H1 (cell line): ENCODE results near the gene TBC1D9B. TPM values are rescaled to one million over a fixed set of nuclear protein-coding genes. Genes with fewer than 3 reads are reported as not detected.

ENCODE experiments used
- CTCF ChIA-PET: fragments of 300-600 bp; sonication (Branson Sonifier 250); formaldehyde crosslinking; loops from one replicate; lab custom pipeline; 2021; ENCODE audit not compliant: partially characterized antibody; lab: Charles Lee
- POLR2A ChIA-PET: fragments of 300-600 bp; sonication (Branson Sonifier 250); formaldehyde crosslinking; loops from one replicate; lab custom pipeline; 2021; ENCODE audit warnings: inconsistent platforms; ENCODE audit not compliant: partially characterized antibody; lab: Charles Lee
- DNase-seq, 2 experiments: peaks; one replicate each; pipeline versions ENCODE4 v3.0.0 to v3.0.0-alpha.2; 2010 to 2022; ENCODE audit warnings: low spot score in 2 of 2, low read depth in 1 of 2, mixed read lengths in 1 of 2
- FAIRE-seq: peaks from 2 replicates; lab custom pipeline; 2011; peaks lifted over from hg19 to GRCh38; lab: Jason Lieb, UNC
- H2AFZ ChIP-seq: 2 replicates; pipeline ENCODE4 v1.8.1; 2012; ENCODE audit warnings: low read length, inconsistent platforms
- H2AK5ac ChIP-seq: 2 replicates; pipeline ENCODE4 v1.6.1; 2013; ENCODE audit warnings: low read depth, low read length
- H2BK120ac ChIP-seq: replicated peaks from 2 replicates; pipeline ENCODE3; 2013; ENCODE audit warnings: low read depth, low read length, inconsistent platforms
- H2BK12ac ChIP-seq: 2 replicates; pipeline ENCODE4 v1.6.1; 2013; ENCODE audit warnings: low read depth, low read length
- H2BK15ac ChIP-seq: 2 replicates; pipeline ENCODE4 v1.6.1; 2013; ENCODE audit warnings: low read length
- H2BK20ac ChIP-seq: 2 replicates; pipeline ENCODE4 v1.6.1; 2013; ENCODE audit warnings: low read length
- H2BK5ac ChIP-seq: 2 replicates; pipeline ENCODE4 v1.6.1; 2013; ENCODE audit warnings: low read depth, low read length
- H3K14ac ChIP-seq: 2 replicates; pipeline ENCODE4 v1.6.1; 2013; ENCODE audit warnings: inconsistent platforms; ENCODE audit not compliant: insufficient read length
- H3K18ac ChIP-seq: 2 replicates; pipeline ENCODE4 v1.6.1; 2013; ENCODE audit warnings: low read length; ENCODE audit errors: extremely low read depth
- H3K23ac ChIP-seq: 2 replicates; pipeline ENCODE4 v1.6.1; 2013; ENCODE audit warnings: inconsistent platforms; ENCODE audit not compliant: insufficient read length
- H3K23me2 ChIP-seq: 2 replicates; pipeline ENCODE4 v1.6.1; 2013; ENCODE audit warnings: low read depth, low read length
- H3K27ac ChIP-seq: 2 replicates; pipeline ENCODE4 v1.6.1; 2011; ENCODE audit warnings: low read depth, low read length, inconsistent platforms
- H3K27me3 ChIP-seq, 4 experiments: replicated peaks in 1 of 4; 1 replicate in 1 of 4; 2 replicates in 3 of 4; pipeline versions ENCODE4 v1.6.1 to v1.8.1; 2011 to 2013; ENCODE audit warnings: low read length in 3 of 4, mild to moderate bottlenecking in 3 of 4, inconsistent platforms in 2 of 4, mixed read lengths in 2 of 4, moderate library complexity in 1 of 4; ENCODE audit not compliant: control insufficient read depth in 3 of 4, insufficient read depth in 3 of 4; ENCODE audit errors: extremely low read depth in 1 of 4
- H3K36me3 ChIP-seq, 4 experiments: 2 replicates each; pipeline versions ENCODE4 v1.6.1 to v1.8.1; 2011 to 2013; ENCODE audit warnings: mild to moderate bottlenecking in 4 of 4, low read length in 3 of 4, moderate library complexity in 2 of 4, control low read depth in 1 of 4, inconsistent platforms in 1 of 4; ENCODE audit not compliant: insufficient read depth in 4 of 4, control insufficient read depth in 2 of 4
- H3K4ac ChIP-seq: replicated peaks from 2 replicates; pipeline ENCODE3; 2013; ENCODE audit warnings: low read length, low read depth, mixed read lengths, inconsistent platforms; ENCODE audit not compliant: insufficient read length
- H3K4me1 ChIP-seq, 4 experiments: replicated peaks in 1 of 4; 1 replicate in 1 of 4; 2 replicates in 3 of 4; pipeline versions ENCODE4 v1.6.1 to v1.8.1; 2011 to 2013; ENCODE audit warnings: low read length in 3 of 4, inconsistent platforms in 2 of 4, mixed read lengths in 1 of 4; ENCODE audit not compliant: insufficient read depth in 4 of 4, control insufficient read depth in 3 of 4
- H3K4me2 ChIP-seq, 2 experiments: 2 replicates each; pipeline versions ENCODE4 v1.6.1 to v1.8.1; 2011 to 2013; ENCODE audit warnings: low read depth in 2 of 2, low read length in 2 of 2, control low read depth in 1 of 2, inconsistent platforms in 1 of 2, mild to moderate bottlenecking in 1 of 2; ENCODE audit not compliant: insufficient read depth in 1 of 2
- H3K4me3 ChIP-seq, 4 experiments: fragments of 200-600, 300-600 bp in 1 of 4; sonication (generic), shearing (Covaris generic), sonication (Bioruptor Twin) in 1 of 4; 2 replicates each; pipeline versions ENCODE4 v1.5.1 to v1.8.1; 2011 to 2016; ENCODE audit warnings: low read length in 4 of 4, low read depth in 3 of 4, control low read depth in 2 of 4, inconsistent platforms in 2 of 4, mild to moderate bottlenecking in 2 of 4, mixed read lengths in 1 of 4, moderate library complexity in 1 of 4; ENCODE audit not compliant: insufficient read depth in 2 of 4; ENCODE audit errors: extremely low read depth in 1 of 4
- H3K56ac ChIP-seq: replicated peaks from 2 replicates; pipeline ENCODE3; 2013; ENCODE audit warnings: low read depth, mild to moderate bottlenecking, mixed read lengths, low read length, inconsistent platforms; ENCODE audit not compliant: insufficient read length
- H3K79me1 ChIP-seq: 2 replicates; pipeline ENCODE4 v1.6.1; 2013; ENCODE audit warnings: low read depth, low read length, control low read depth
- H3K79me2 ChIP-seq, 2 experiments: 2 replicates each; pipeline versions ENCODE4 v1.6.1 to v1.8.1; 2012 to 2013; ENCODE audit warnings: low read length in 2 of 2, mild to moderate bottlenecking in 2 of 2, inconsistent platforms in 1 of 2; ENCODE audit not compliant: insufficient read depth in 2 of 2, control insufficient read depth in 1 of 2
- H3K9ac ChIP-seq, 4 experiments: replicated peaks in 1 of 4; 1 replicate in 1 of 4; 2 replicates in 3 of 4; pipeline versions ENCODE4 v1.6.1 to v1.8.1; 2011 to 2013; ENCODE audit warnings: low read depth in 3 of 4, low read length in 3 of 4, control low read depth in 2 of 4, mild to moderate bottlenecking in 2 of 4, moderate library complexity in 2 of 4, inconsistent platforms in 1 of 4; ENCODE audit errors: extremely low read depth in 1 of 4
- H3K9me3 ChIP-seq, 2 experiments: 2 replicates each; pipeline versions ENCODE4 v1.6.1 to v1.8.1; 2012 to 2013; ENCODE audit warnings: mild to moderate bottlenecking in 2 of 2, moderate library complexity in 2 of 2, control low read depth in 1 of 2, inconsistent platforms in 1 of 2, low read depth in 1 of 2, low read length in 1 of 2, mixed read lengths in 1 of 2; ENCODE audit not compliant: insufficient read depth in 2 of 2
- H4K20me1 ChIP-seq, 2 experiments: replicated peaks in 1 of 2; 2 replicates each; pipeline versions ENCODE3 to v1.8.1; 2011 to 2013; ENCODE audit warnings: inconsistent platforms in 2 of 2, low read length in 2 of 2, mild to moderate bottlenecking in 1 of 2; ENCODE audit not compliant: insufficient read depth in 2 of 2, control insufficient read depth in 1 of 2
- H4K5ac ChIP-seq: 2 replicates; pipeline ENCODE4 v1.6.1; 2013; ENCODE audit warnings: low read length, low read depth, mixed read lengths, inconsistent platforms; ENCODE audit not compliant: insufficient read length
- H4K8ac ChIP-seq: 2 replicates; pipeline ENCODE4 v1.8.0; 2013; ENCODE audit warnings: mild to moderate bottlenecking, moderate library complexity, low read length, inconsistent platforms; ENCODE audit not compliant: insufficient read depth; ENCODE audit errors: extremely low read depth
- H4K91ac ChIP-seq: replicated peaks from 2 replicates; pipeline ENCODE3; 2013; ENCODE audit warnings: low read length, mixed read lengths, inconsistent platforms; ENCODE audit not compliant: insufficient read length
- EP300 ChIP-seq, 2 experiments: IDR thresholded peaks; 1 replicate in 1 of 2; 2 replicates in 1 of 2; pipeline ENCODE4 v1.6.1; 2011 to 2012; ENCODE audit warnings: low read depth in 2 of 2, low read length in 2 of 2, mild to moderate bottlenecking in 2 of 2, borderline replicate concordance in 1 of 2, inconsistent platforms in 1 of 2, moderate library complexity in 1 of 2
- KDM1A ChIP-seq: fragments of 200-600, 300-600 bp; sonication (generic); IDR thresholded peaks from 2 replicates; pipeline ENCODE4 v1.7.1; 2016; ENCODE audit warnings: mild to moderate bottlenecking, low read length, borderline replicate concordance
- KDM4A ChIP-seq: IDR thresholded peaks from one replicate; pipeline ENCODE4 v1.7.1; 2012; ENCODE audit warnings: low read depth, mild to moderate bottlenecking, moderate library complexity, low read length, inconsistent platforms; ENCODE audit not compliant: severe bottlenecking
- NANOG ChIP-seq: IDR thresholded peaks from 2 replicates; pipeline ENCODE4 v1.6.1; 2011; ENCODE audit warnings: low read length, low read depth, mild to moderate bottlenecking, inconsistent platforms; ENCODE audit not compliant: insufficient read depth, poor library complexity, severe bottlenecking
- NRF1 ChIP-seq: IDR thresholded peaks from 2 replicates; pipeline ENCODE4 v1.6.1; 2011; ENCODE audit warnings: mild to moderate bottlenecking, low read depth, low read length, improper control_type of control experiment
- POLR2AphosphoS5 ChIP-seq: IDR thresholded peaks from 2 replicates; pipeline ENCODE4 v1.6.1; 2011; ENCODE audit warnings: low read depth, low read length
- RFX5 ChIP-seq: IDR thresholded peaks from 2 replicates; pipeline ENCODE4 v1.6.1; 2011; ENCODE audit warnings: low read depth, low read length, improper control_type of control experiment, borderline replicate concordance
- RNF2 ChIP-seq: fragments of 200-900, 300-1000 bp; sonication (generic); IDR thresholded peaks from 2 replicates; pipeline ENCODE4 v1.7.1; 2016; ENCODE audit warnings: borderline replicate concordance, low read depth, mild to moderate bottlenecking, antibody characterized with exemption, low read length; ENCODE audit not compliant: poor library complexity, severe bottlenecking; ENCODE audit errors: missing control alignments
- SIN3A ChIP-seq, 2 experiments: IDR thresholded peaks in 1 of 2; conservative IDR thresholded peaks in 1 of 2; 2 replicates each; pipeline ENCODE4 v1.6.1; 2011 to 2012; ENCODE audit warnings: low read length in 2 of 2, improper control_type of control experiment in 1 of 2, low read depth in 1 of 2, mild to moderate bottlenecking in 1 of 2
- SUZ12 ChIP-seq: fragments of 200-600 bp; sonication (generic); IDR thresholded peaks from 2 replicates; pipeline ENCODE4 v1.6.1; 2012; ENCODE audit warnings: mild to moderate bottlenecking, inconsistent platforms, low read length, moderate library complexity, mixed read lengths
- YY1 ChIP-seq: IDR thresholded peaks from 2 replicates; pipeline ENCODE4 v1.6.1; 2011; ENCODE audit warnings: low read depth, mild to moderate bottlenecking, low read length
- ZNF274 ChIP-seq: IDR thresholded peaks from 2 replicates; pipeline ENCODE4 v1.7.0; 2012; ENCODE audit warnings: low read length, borderline replicate concordance; ENCODE audit errors: extremely low read depth
- WGBS, 2 experiments: shearing (Covaris generic) in 1 of 2; methylation state at CpG; one replicate each; pipeline versions ENCODE4 v1.1.6 to v1.1.7; 2013 to 2015; ENCODE audit warnings: low lambda C conversion rate in 2 of 2, mixed read lengths in 2 of 2, inconsistent platforms in 1 of 2, low coverage in 1 of 2, missing lambda C conversion rate in 1 of 2; ENCODE audit not compliant: insufficient replicate concordance in 2 of 2, insufficient coverage in 1 of 2, insufficient read length in 1 of 2; ENCODE audit errors: extremely low coverage in 1 of 2, missing lambda C conversion rate in 1 of 2; 5-methylcytosine and 5-hydroxymethylcytosine counted together
- polyA plus RNA-seq, 7 experiments: library from polyadenylated mRNA; depleted of rRNA in 3 of 7; stranded (reverse) in 5 of 7; unstranded in 2 of 7; fragments of >200 nt in 5 of 7; fragments of 200-250 nt in 2 of 7; gene quantifications; 1 replicate in 5 of 7; 2 replicates in 1 of 7; 4 replicates in 1 of 7; pipeline versions ENCODE4 v1.2.1 to v1.2.3, GENCODE V29; 2011 to 2013; ENCODE audit warnings: missing spikeins in 2 of 7, mixed read lengths in 2 of 7
- total RNA-seq: library from RNA; stranded (reverse); fragmentation: NEBNext Ultra II Directional; extraction: Animal tissue kit (Norgen Biotek cat#: 25700); gene quantifications from 2 replicates; pipeline ENCODE4 v1.2.1, GENCODE V29; 2021

Gene TBC1D9B
- total and polyA plus RNA-seq, 2 of the 8 experiments (the other 6 are each of a cell fraction or from before 2014, with no cell fraction given): 33.6 to 57.1 TPM

DNA sequence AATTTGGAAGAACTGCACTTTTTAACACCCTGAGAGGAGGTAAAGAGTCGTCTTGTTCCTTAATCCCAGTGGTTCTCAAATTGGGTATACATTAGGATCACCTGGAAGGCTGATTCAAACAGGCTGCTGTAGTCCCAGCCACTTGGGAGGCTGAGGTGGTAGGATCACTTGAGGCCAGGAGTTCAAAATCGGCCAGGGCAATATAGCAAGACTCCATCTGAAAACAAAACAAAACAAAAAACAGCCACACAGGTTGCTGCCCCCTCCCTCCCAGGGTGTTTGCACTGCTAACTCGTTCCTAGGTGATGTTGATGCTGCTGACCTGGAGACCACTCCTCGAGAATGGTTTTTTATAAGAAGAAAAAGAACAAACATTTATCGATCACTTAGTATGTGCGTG lies 1.5 kb upstream of the TBC1D9B start:
- Histone ChIP-seq H2AFZ (no peak overlapping the region), H3K23me2 (peaks cover 7% of the 10 kb centered on the region; the same call in 1 of the 2 replicates), H3K23ac (no peak overlapping the region), H2BK12ac (no peak overlapping the region), H3K4ac (no peak overlapping the region), H4K5ac (no peak overlapping the region), H2BK120ac (no peak overlapping the region), H3K36me3 (no peaks in the 10 kb centered on the region; a peak in 1 of 8 replicates), H3K4me1 (peaks cover 0 to 7% (median 4%) of the 10 kb centered on the region in 4 experiments; a peak in 5 of 7 replicates), H3K9me3 (no peaks in the 10 kb centered on the region; a peak in 1 of 4 replicates), H3K9ac (no peak overlapping the region), H4K8ac (no peak overlapping the region), H3K18ac (no peak overlapping the region), H3K4me3 (no peak overlapping the region), H3K4me2 (no peak overlapping the region), H3K79me2 (peaks cover 0 to 2% of the 10 kb centered on the region in 2 experiments; a peak in 1 of 4 replicates), H2AK5ac (no peak overlapping the region), H2BK15ac (no peak overlapping the region), H3K79me1 (peaks cover 4% of the 10 kb centered on the region), H3K56ac (no peak overlapping the region), H3K27me3 (peaks cover 0 to 6% (median 0%) of the 10 kb centered on the region in 4 experiments; a peak in 2 of 7 replicates), H3K14ac (no peak overlapping the region), H2BK20ac (no peak overlapping the region), H4K20me1 (peaks cover 0 to 8% of the 10 kb centered on the region in 2 experiments), H3K27ac (no peak overlapping the region), H2BK5ac (no peak overlapping the region), H4K91ac (no peak overlapping the region)
- CTCF ChIA-PET: interaction anchor here (0.7 to 2.7 kb wide), 15 partner anchors 8 to 229 kb away, joined by 3 to 15 read pairs (median 4); no protein-coding TSS in a partner anchor
- DNase-seq (no peak), FAIRE-seq (no peak)
- 92% methylated on average over 6 of the region's 6 CpGs; no CpG with 5 or more reads in 1 of the 2 experiments for WGBS, 2 experiments
- POLR2A ChIA-PET: no interaction called here
- no peak for TF ChIP-seq NANOG
- no peak for TF ChIP-seq SIN3A (conservative IDR thresholded peaks at IDR 0.05 in 1 of 2, IDR thresholded peaks at IDR 0.05 in 1 of 2; ENCODE audit: low read depth in 1 of 2, low read length in 2 of 2)
- TF ChIP-seq POLR2AphosphoS5: no peak
- TF ChIP-seq NRF1: no peak
- TF ChIP-seq RFX5: no peak
- TF ChIP-seq SUZ12: no peak
- no peak for TF ChIP-seq EP300 (IDR thresholded peaks at IDR 0.05; ENCODE audit: borderline replicate concordance in 1 of 2, low read depth in 2 of 2, low read length in 2 of 2)
- no peak for TF ChIP-seq YY1
- no peak for TF ChIP-seq ZNF274
- no peak for TF ChIP-seq KDM4A
- no peak for TF ChIP-seq RNF2
- no peak for TF ChIP-seq KDM1A
